Type B pancreatic cell (in vitro differentiated cells): ENCODE measurements around the gene FERMT3. TPM values are rescaled to one million over a fixed set of nuclear protein-coding genes. Genes with fewer than 3 reads are reported as not detected.

Experiments
- DNase-seq: peaks from one replicate; pipeline ENCODE4 v3.0.0; 2021; ENCODE audit warnings: mixed read lengths; ENCODE audit not compliant: unreplicated experiment; ENCODE audit errors: extremely low spot score
- H3K27ac Mint-ChIP-seq: 2 replicates; pipeline ENCODE4 v1.8.0; 2021; ENCODE audit warnings: mild to moderate bottlenecking, mixed read lengths
- H3K27me3 Mint-ChIP-seq: 2 replicates; pipeline ENCODE4 v1.8.0; 2021; ENCODE audit warnings: mixed read lengths
- H3K36me3 Mint-ChIP-seq: 2 replicates; pipeline ENCODE4 v1.8.0; 2021; ENCODE audit warnings: mixed read lengths
- H3K4me1 Mint-ChIP-seq: one replicate; pipeline ENCODE4 v1.8.0; 2021; ENCODE audit warnings: mixed read lengths; ENCODE audit not compliant: unreplicated experiment
- H3K4me3 Mint-ChIP-seq: 2 replicates; pipeline ENCODE4 v1.8.0; 2021; ENCODE audit warnings: mild to moderate bottlenecking, mixed read lengths
- H3K9me3 Mint-ChIP-seq: 2 replicates; pipeline ENCODE4 v1.8.0; 2021; ENCODE audit warnings: mixed read lengths
- CTCF ChIP-seq: fragments of 200-600 bp; sonication (generic); conservative IDR thresholded peaks from 2 replicates; pipeline ENCODE4 v1.5.0; 2021; ENCODE audit warnings: antibody characterized with exemption, mild to moderate bottlenecking
- total RNA-seq: library from RNA; stranded (reverse); gene quantifications from 2 replicates; pipeline ENCODE4 v1.2.1, GENCODE V29; 2021; ENCODE audit warnings: low replicate concordance

The FERMT3 gene
- total RNA-seq, 1 donor from 2014 or later, result 3.5 TPM

GRCh38 chr11:64232182-64232966 lies 25.9 kb downstream of the FERMT3 start:
- Mint-ChIP-seq H3K4me3 (peak overlapping the region; percentile 81), H3K27ac (no peak overlapping the region), H3K36me3 (no peaks in the 10 kb centered on the region), H3K27me3 (no peaks in the 10 kb centered on the region), H3K9me3 (no peaks in the 10 kb centered on the region), H3K4me1 (peaks cover 13% of the 10 kb centered on the region)
- DNase-seq, result no peak
- TF ChIP-seq CTCF, result no peak

DNA sequence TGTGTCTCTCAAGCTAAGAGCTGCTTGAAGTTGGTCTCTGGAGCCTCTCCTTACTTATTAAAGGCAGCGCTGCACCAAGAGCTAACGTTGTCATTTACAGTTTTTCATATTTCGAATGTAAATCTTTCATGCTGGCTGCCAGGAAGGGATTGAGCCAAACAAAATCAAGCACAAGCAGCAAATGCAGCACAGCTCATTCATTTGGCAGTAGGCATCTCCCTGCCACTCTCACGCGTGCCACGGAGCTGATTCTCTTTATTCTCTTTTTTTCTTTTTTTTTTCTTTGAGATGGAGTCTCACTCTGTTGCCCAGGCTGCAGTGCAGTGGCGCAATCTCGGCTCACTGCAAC lies 26.4 kb downstream of the FERMT3 start:
- Mint-ChIP-seq H3K27me3 (no peaks in the 10 kb centered on the region), H3K9me3 (no peaks in the 10 kb centered on the region), H3K4me3 (peak overlapping the region; percentile 81), H3K27ac (no peak overlapping the region), H3K4me1 (peaks cover 13% of the 10 kb centered on the region), H3K36me3 (no peaks in the 10 kb centered on the region)
- no peak for TF ChIP-seq CTCF
- no peak for DNase-seq

DNA sequence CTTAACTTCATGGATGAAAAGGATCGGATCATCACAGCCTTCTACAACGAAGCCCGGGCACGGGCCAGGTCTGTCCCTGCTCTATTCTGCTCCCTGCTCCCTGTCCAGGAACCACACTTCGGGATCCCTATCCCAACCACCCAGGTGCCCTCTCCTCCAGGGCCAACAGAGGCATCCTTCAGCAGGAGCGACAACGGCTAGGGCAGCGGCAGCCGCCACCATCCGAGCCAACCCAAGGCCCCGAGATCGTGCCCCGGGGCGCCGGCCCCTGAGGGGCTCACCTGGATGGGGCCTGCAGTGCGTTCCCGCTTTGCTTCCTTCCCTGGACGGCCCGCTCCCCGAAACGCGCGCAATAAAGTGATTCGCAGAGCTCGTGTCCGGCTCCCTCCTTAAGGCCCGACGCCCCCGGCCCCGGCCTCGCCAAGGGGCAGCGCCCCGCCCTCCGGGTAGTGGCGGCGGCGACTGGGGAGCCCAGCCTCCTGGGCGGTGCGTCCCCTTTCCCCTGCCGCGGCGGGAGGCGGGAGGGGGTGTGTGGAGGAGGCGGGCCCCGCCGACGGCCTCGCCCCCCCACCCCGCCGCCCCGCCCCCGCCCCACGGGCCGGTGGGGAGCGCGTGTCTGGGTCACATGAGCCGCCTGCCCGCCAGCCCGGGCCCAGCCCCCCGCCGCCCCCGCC lies 27.5 kb downstream of the FERMT3 start, which contains the start of gene VEGFB:
Gene VEGFB, plus strand, starts transcription at position 672 of the 674 bp plus-strand sequence. CDS start 250 bp downstream, outside the sequence.
- Mint-ChIP-seq H3K27me3 (no peaks in the 10 kb centered on the region), H3K27ac (peak within 1 kb of the TSS; percentile 85), H3K4me3 (peak within 1 kb of the TSS; percentile 86), H3K36me3 (no peaks in the 10 kb centered on the region), H3K4me1 (peaks cover 13% of the 10 kb centered on the region), H3K9me3 (no peaks in the 10 kb centered on the region)
- DNase-seq, result no peak
- TF ChIP-seq CTCF, result no peak

DNA sequence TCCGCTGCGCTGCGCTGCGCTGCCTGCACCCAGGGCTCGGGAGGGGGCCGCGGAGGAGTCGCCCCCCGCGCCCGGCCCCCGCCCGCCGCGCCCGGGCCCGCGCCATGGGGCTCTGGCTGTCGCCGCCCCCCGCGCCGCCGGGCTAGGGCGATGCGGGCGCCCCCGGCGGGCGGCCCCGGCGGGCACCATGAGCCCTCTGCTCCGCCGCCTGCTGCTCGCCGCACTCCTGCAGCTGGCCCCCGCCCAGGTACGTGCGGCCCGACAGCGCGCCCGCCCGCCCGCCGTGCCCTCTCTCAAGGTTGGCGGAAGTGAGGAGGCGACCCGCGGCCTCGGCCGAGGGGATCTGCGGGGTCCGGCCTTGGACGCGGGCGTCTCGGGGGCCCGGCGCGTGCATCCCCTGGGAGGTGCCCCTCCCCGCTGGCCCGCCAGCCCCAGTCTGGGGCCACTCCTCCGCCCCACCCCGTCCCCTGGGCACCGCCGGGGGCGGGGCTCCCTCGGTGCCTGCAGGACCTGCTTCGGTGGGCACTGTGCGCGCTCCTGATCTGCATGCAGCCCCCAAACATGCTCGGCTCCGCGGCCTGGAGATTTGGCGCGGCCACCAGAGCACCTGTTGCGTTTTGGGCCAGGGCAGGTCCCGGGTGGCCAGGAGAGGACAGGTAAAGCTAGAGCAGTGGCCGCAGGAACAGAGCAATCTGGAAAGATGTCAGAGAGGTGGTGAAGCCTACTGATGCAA lies 28.3 kb downstream of the FERMT3 start:
- peak overlapping the region; percentile 85 for H3K27ac Mint-ChIP-seq

More for the DNA sequence above, 28.3 kb downstream of the FERMT3 start:
- H3K4me1 Mint-ChIP-seq, result peaks cover 16% of the 10 kb centered on the region
- H3K9me3 Mint-ChIP-seq, result no peaks in the 10 kb centered on the region
- H3K27me3 Mint-ChIP-seq, result no peaks in the 10 kb centered on the region
- peak; percentile 19 for TF ChIP-seq CTCF
- peak overlapping the region; percentile 86 for H3K4me3 Mint-ChIP-seq
- H3K36me3 Mint-ChIP-seq, result no peaks in the 10 kb centered on the region
- no peak for DNase-seq
